Fibroblast of the aortic adventitia (primary cell): ENCODE data around the gene KLF9. TPM values are rescaled to one million over a fixed set of nuclear protein-coding genes. Genes with fewer than 3 reads are reported as not detected.
A peak's percentile ranks its signal among the peaks of the same experiment; 100 is the strongest.
"Not testable (repeated sequence)": the region's sequence is repeated elsewhere in the genome, so short reads cannot be mapped to it uniquely, and the experiment has no call there.

ENCODE experiments used
- DNase-seq: peaks from one replicate; pipeline ENCODE4 v3.0.0-alpha.2; 2010; ENCODE audit warnings: low read depth
- H3K4me3 ChIP-seq: 2 replicates; pipeline ENCODE4 v1.5.1; 2011; ENCODE audit warnings: low read depth, mild to moderate bottlenecking, control low read depth, low read length, moderate library complexity
- CTCF ChIP-seq: IDR thresholded peaks from 2 replicates; pipeline ENCODE4 v1.5.1; 2011; ENCODE audit warnings: mild to moderate bottlenecking, low read length, control low read depth, inconsistent platforms; ENCODE audit not compliant: insufficient read depth
- total RNA-seq: library from RNA; depleted of rRNA; stranded (reverse); fragments of >200 nt; gene quantifications from 2 replicates; pipeline ENCODE4 v1.2.3, GENCODE V29; 2012; ENCODE audit warnings: low replicate concordance

Gene KLF9
- total RNA-seq, 1 donor = 30.4 TPM

DNA sequence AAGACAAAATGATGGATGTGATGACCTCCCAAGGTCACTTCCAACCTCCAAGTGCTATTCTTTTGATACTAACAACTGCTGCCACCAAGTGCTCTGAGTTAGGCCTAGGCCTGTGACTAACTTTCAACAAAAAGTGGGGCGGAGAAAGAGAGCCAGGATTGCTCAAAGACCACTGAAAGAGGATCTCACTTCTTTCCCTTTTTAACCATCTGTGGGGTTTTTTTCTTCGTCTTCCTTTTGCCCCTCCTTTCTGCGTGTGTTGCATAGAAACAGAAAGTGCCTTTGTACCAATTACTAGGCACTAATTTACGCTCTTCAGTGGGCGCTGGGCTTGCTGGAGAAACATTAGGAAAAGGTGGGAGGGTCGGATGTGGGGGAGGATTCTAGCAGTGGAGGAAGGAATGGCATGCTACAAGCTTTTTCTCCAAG lies 8.0 kb downstream of the KLF9 start:
- H3K4me3 ChIP-seq = peak overlapping the region; percentile 18
- TF ChIP-seq CTCF = no peak
- peak; percentile 72 for DNase-seq

DNA sequence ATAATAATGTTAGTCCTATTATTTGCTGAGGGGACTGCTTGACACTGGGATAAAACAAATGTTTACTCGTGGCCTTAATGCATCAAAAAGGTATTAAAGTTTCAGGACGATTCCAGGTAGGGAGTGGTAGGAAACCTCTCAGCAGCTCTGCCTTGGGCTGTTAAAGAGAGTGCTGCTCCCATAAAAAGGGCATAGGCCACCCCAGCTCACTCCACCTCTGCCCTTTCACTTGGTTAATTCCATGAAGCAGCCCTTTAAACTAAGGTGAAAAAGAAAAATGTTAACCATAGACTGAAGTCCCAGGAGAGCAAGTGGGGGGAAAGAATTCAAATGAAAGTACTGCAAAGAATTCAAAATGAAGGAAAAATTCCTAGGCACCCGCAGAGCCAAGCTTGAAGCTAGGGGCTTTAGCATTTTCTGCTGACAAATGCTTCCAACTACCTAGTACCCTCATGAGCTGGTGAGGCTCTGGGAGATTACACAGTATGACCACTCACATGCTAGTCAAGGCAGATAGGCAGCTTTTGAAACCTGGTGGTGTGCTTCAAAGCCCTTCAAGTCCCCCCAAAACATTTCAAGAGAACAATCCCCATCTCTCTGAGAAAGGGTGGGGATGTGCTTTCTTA lies 8.5 kb downstream of the KLF9 start:
- TF ChIP-seq CTCF = no peak
- peak; percentile 61 for DNase-seq
- H3K4me3 ChIP-seq = no peak overlapping the region

DNA sequence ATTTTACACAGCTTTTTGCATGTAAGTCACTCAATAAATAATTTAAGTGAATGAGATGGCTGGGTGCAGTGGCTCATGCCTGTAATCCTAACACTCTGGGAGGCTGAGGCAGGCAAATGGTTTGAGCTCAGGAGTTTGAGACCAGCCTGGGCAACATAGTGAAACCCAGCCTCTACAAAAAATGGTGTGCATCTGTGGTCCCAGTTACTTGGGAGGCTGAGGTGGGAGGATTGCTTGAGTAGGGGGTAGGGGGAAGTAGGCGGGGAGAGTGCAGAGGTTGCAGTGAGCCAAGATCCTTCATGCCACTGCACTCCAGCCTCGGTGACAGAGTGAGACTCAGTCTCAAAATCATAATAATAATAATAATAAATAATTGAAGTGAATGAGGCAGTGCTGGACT lies 10.2 kb downstream of the KLF9 start:
- no peak for TF ChIP-seq CTCF
- H3K4me3 ChIP-seq = no peak overlapping the region
- no peak for DNase-seq

- no peak overlapping the region for H3K4me3 ChIP-seq
- DNase-seq = peak; percentile 89
- no peak for TF ChIP-seq CTCF
Observed at GRCh38 chr9:70403618-70404025, 10.8 kb downstream of the KLF9 start.

DNA sequence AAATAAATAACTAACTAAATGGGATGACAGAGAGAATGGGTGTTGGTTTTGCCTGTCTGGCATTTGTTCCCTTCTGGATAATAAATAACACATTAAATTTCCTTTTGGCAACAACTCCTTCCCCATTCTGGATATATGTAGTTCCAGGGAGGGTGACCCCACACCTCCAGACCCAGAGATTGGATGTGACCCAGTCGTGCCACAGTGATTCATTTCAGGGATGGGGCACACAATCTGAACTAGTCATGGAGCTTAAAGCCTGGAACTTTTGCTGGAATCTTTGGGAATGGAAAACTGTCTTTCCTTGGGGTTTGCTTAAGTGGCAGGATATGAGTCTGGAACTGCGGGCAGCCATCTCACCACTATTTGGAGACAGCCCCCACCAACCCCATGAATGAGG lies 11.3 kb downstream of the KLF9 start:
- TF ChIP-seq CTCF = no peak
- H3K4me3 ChIP-seq = no peak overlapping the region
- no peak for DNase-seq

- DNase-seq = no peak
Observed at GRCh38 chr9:70402213-70402612, 12.2 kb downstream of the KLF9 start.

GRCh38 chr9:70401241-70401640 lies 13.2 kb downstream of the KLF9 start:
- not testable (repeated sequence) for H3K4me3 ChIP-seq, DNase-seq

More at GRCh38 chr9:70402213-70402612, 12.2 kb downstream of the KLF9 start:
- no peak overlapping the region for H3K4me3 ChIP-seq
- no peak for TF ChIP-seq CTCF
